MCF 10A (cell line): ENCODE results near the gene SALL2. TPM values are rescaled to one million over a fixed set of nuclear protein-coding genes. Genes with fewer than 3 reads are reported as not detected.

ENCODE experiments used
- BruUV-seq: library from RNA; stranded (reverse); fragments of 400-500 nt; replicated peaks from 2 replicates; lab custom pipeline; 2021; lab: Mats Ljungman, UMichigan
- CTCF ChIA-PET: fragments of 300-600 bp; sonication (Branson Sonifier 250); formaldehyde crosslinking; extraction: SDS; loops from one replicate; lab custom pipeline; 2021; ENCODE audit warnings: antibody characterized with exemption, inconsistent platforms; lab: Yijun Ruan, JAX
- POLR2A ChIA-PET: fragments of 300-600, 350-650 bp; sonication (Branson Sonifier 250); formaldehyde crosslinking; extraction: SDS; loops from one replicate; lab custom pipeline; 2020; ENCODE audit warnings: antibody characterized with exemption, inconsistent platforms; lab: Yijun Ruan, JAX
- DNase-seq: peaks from one replicate; pipeline ENCODE4 v3.0.0-alpha.2; 2018; ENCODE audit not compliant: unreplicated experiment
- H3K27ac Mint-ChIP-seq: one replicate; pipeline ENCODE4 v1.8.0; 2022; ENCODE audit warnings: mild to moderate bottlenecking, low read depth, mixed read lengths; ENCODE audit not compliant: unreplicated experiment
- H3K27me3 Mint-ChIP-seq: one replicate; pipeline ENCODE4 v1.8.0; 2022; ENCODE audit warnings: mixed read lengths; ENCODE audit not compliant: insufficient read depth, unreplicated experiment
- H3K36me3 Mint-ChIP-seq: one replicate; pipeline ENCODE4 v1.8.0; 2022; ENCODE audit warnings: mild to moderate bottlenecking, moderate library complexity, mixed read lengths; ENCODE audit not compliant: insufficient read depth, unreplicated experiment
- H3K4me1 Mint-ChIP-seq: one replicate; pipeline ENCODE4 v1.8.0; 2022; ENCODE audit warnings: mixed read lengths; ENCODE audit not compliant: insufficient read depth, unreplicated experiment
- H3K4me3 Mint-ChIP-seq: one replicate; pipeline ENCODE4 v1.8.0; 2022; ENCODE audit warnings: mild to moderate bottlenecking, moderate library complexity, mixed read lengths; ENCODE audit not compliant: unreplicated experiment
- H3K9me3 Mint-ChIP-seq: one replicate; pipeline ENCODE4 v1.8.0; 2022; ENCODE audit warnings: mixed read lengths; ENCODE audit not compliant: unreplicated experiment
- intact Hi-C: fragments of 100-400 bp; cut with micrococcal nuclease; formaldehyde crosslinking; loops from 2 replicates; pipeline ENCODE4 v1.14.1; 2022
- total RNA-seq: library from RNA; stranded (reverse); gene quantifications from 2 replicates; pipeline ENCODE4 v1.2.3, GENCODE V29; 2022
- TF ChIP-seq, protein P1 (sequence below): fragments of 200-600 bp; IDR thresholded peaks from one replicate; pipeline ENCODE4 v1.8.0; 2022; ENCODE audit warnings: antibody characterized with exemption, mild to moderate bottlenecking; ENCODE audit not compliant: unreplicated experiment

Gene SALL2
- total RNA-seq, 1 experiment from 2014 or later = 0.09 TPM

DNA sequence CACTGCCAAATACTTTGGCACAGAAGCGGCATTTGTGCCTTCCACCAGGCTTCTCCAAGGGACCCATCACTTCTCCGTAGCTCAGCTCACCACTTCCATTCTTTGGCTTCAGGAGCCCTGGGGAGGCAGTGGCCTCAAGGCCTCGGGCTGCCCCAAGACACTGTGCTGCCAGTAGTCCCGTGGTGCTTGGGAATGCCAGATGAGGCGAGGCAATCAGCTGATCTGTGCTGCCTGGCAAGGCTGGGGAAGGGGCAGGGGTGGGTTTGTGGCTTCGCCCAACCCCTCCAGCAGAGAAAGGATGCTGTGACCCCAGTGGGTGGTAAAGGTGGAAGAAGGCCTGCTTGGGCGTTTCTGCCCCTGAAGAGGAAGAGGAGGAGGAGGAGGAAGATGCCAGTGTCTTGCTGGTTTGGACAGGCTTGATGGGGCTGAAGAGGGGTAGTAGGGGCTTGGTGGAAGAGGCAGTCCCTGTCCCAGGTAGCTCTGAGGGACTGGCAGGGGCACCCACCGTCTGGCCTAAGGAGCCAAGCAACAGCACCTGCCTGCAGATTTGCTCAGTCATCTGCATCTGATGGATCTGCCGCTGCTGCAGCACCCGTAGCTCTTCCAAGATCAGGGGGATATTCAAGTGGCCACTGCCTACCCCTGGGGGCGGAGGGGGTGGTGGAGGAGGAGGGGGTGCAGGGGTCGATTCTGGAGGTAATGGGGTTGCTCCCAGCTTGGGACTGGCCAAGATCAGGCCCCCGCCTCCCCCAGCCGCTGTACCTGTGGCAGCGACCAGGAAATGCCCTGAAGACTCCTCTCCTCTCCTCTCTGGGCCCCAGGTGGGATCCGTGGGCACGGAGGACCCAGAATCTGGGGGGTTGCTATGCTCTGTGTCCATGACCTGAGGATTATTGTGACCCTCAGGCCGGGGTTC, 1.3 kb downstream of the SALL2 start:
- no peak overlapping the region for H3K27ac Mint-ChIP-seq

GRCh38 chr14:21523203-21523602, 2.9 kb downstream of the SALL2 start:
- H3K27me3 Mint-ChIP-seq = peaks cover 31% of the 10 kb centered on the region
- DNase-seq = no peak
- H3K36me3 Mint-ChIP-seq = no peaks in the 10 kb centered on the region
- ChIA-PET POLR2A (no interaction called here), CTCF (interaction anchor here (0.8 to 1.9 kb wide), 3 partner anchors 22 to 34 kb away, joined by 3 to 5 read pairs (median 4); no protein-coding TSS in a partner anchor)
- no peaks in the 10 kb centered on the region for H3K4me1 Mint-ChIP-seq
- no TSS peak for BruUV-seq
- no peak overlapping the region for H3K4me3 Mint-ChIP-seq
- no peaks in the 10 kb centered on the region for H3K9me3 Mint-ChIP-seq
- intact Hi-C loops = no loop called here
- TF ChIP-seq, protein P1, sequence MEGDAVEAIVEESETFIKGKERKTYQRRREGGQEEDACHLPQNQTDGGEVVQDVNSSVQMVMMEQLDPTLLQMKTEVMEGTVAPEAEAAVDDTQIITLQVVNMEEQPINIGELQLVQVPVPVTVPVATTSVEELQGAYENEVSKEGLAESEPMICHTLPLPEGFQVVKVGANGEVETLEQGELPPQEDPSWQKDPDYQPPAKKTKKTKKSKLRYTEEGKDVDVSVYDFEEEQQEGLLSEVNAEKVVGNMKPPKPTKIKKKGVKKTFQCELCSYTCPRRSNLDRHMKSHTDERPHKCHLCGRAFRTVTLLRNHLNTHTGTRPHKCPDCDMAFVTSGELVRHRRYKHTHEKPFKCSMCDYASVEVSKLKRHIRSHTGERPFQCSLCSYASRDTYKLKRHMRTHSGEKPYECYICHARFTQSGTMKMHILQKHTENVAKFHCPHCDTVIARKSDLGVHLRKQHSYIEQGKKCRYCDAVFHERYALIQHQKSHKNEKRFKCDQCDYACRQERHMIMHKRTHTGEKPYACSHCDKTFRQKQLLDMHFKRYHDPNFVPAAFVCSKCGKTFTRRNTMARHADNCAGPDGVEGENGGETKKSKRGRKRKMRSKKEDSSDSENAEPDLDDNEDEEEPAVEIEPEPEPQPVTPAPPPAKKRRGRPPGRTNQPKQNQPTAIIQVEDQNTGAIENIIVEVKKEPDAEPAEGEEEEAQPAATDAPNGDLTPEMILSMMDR = no peak
- no peak overlapping the region for H3K27ac Mint-ChIP-seq

More for the DNA sequence above, 1.3 kb downstream of the SALL2 start:
- H3K4me3 Mint-ChIP-seq = peak overlapping the region; percentile 33
- ChIA-PET POLR2A (interaction anchor here (2.2 kb wide), 1 partner anchor 14 kb away, joined by 12 read pairs; the partner anchor contains the start of gene METTL3), CTCF (interaction anchor here (0.7 to 2.4 kb wide), 3 partner anchors 14 to 343 kb away, joined by 3 to 5 read pairs (median 3); partner anchors contain the start of gene METTL3)
- H3K4me1 Mint-ChIP-seq = no peaks in the 10 kb centered on the region
- no peaks in the 10 kb centered on the region for H3K36me3 Mint-ChIP-seq
- H3K27me3 Mint-ChIP-seq = peaks cover 22% of the 10 kb centered on the region
- BruUV-seq = no TSS peak
- no peak for DNase-seq
- no peaks in the 10 kb centered on the region for H3K9me3 Mint-ChIP-seq
- TF ChIP-seq, protein P1 = no peak
- intact Hi-C loops = no loop called here

GRCh38 chr14:21521501-21521900, 4.6 kb downstream of the SALL2 start:
- intact Hi-C loops = no loop called here
- no peaks in the 10 kb centered on the region for H3K9me3 Mint-ChIP-seq
- peaks cover 34% of the 10 kb centered on the region for H3K27me3 Mint-ChIP-seq
- DNase-seq = peak; percentile 13
- TF ChIP-seq, protein P1 = no peak
- BruUV-seq = no TSS peak
- H3K4me3 Mint-ChIP-seq = no peak overlapping the region
- no peaks in the 10 kb centered on the region for H3K4me1 Mint-ChIP-seq
- H3K36me3 Mint-ChIP-seq = no peaks in the 10 kb centered on the region
- POLR2A ChIA-PET = no interaction called here
- no peak overlapping the region for H3K27ac Mint-ChIP-seq
- CTCF ChIA-PET = interaction anchor here (1.5 to 1.9 kb wide), 2 partner anchors 23 to 228 kb away, joined by 4 to 5 read pairs; no protein-coding TSS in a partner anchor

DNA sequence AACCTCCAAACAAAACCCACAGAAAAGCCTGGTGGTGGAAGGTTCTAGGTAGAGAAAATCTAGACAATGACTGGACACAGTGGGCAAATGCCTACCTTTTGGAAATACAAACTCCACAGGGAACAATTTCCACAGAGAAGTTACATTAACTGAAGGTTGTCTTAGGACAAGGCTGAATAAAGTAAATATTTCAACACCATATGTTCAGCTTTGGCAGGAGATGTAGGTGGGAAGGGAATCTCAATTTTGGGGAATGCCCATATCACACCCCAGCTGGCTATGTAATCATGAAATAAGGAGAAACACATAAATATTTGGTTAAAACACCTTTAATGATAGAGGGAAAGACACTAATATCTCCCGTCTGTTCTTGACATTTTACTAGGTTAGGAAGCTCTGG, 5.4 kb downstream of the SALL2 start:
- DNase-seq = no peak
- H3K36me3 Mint-ChIP-seq = no peaks in the 10 kb centered on the region
- ChIA-PET CTCF (no interaction called here), POLR2A (no interaction called here)
- BruUV-seq = no TSS peak
- intact Hi-C loops = no loop called here
- H3K27me3 Mint-ChIP-seq = peaks cover 34% of the 10 kb centered on the region
- TF ChIP-seq, protein P1 = no peak
- H3K9me3 Mint-ChIP-seq = no peaks in the 10 kb centered on the region
- H3K27ac Mint-ChIP-seq = no peak overlapping the region
- no peak overlapping the region for H3K4me3 Mint-ChIP-seq
- H3K4me1 Mint-ChIP-seq = no peaks in the 10 kb centered on the region
